WTC11 (cell line): ENCODE data around the gene AOX1. TPM values are rescaled to one million over a fixed set of nuclear protein-coding genes. Genes with fewer than 3 reads are reported as not detected.

ENCODE experiments used
- ATAC-seq: fragments of 200-7000 bp; cut with Tn5 transposase; 2 replicates; pipeline ENCODE4 v1.10.0; 2021; ENCODE audit warnings: mild to moderate bottlenecking, moderate library complexity
- CTCF ChIA-PET: fragments of 300-600 bp; sonication (Branson Sonifier 250); formaldehyde crosslinking; loops from one replicate; lab custom pipeline; 2021; ENCODE audit warnings: antibody characterized with exemption; lab: Charles Lee
- POLR2A ChIA-PET: fragments of 350-600 bp; sonication (Branson Sonifier 250); formaldehyde crosslinking; loops from one replicate; lab custom pipeline; 2021; ENCODE audit warnings: antibody characterized with exemption; lab: Charles Lee
- DNase-seq: peaks from one replicate; pipeline ENCODE4 v3.0.0; 2021; ENCODE audit warnings: low spot score
- H3K27ac Mint-ChIP-seq: 2 replicates; pipeline ENCODE4 v1.8.0; 2021; ENCODE audit warnings: mixed read lengths
- H3K27me3 Mint-ChIP-seq: 2 replicates; pipeline ENCODE4 v1.8.0; 2021; ENCODE audit warnings: low read depth, mild to moderate bottlenecking, moderate library complexity, mixed read lengths
- H3K36me3 Mint-ChIP-seq: 2 replicates; pipeline ENCODE4 v1.8.0; 2021; ENCODE audit warnings: mixed read lengths
- H3K4me1 Mint-ChIP-seq: 2 replicates; pipeline ENCODE4 v1.8.0; 2022; ENCODE audit warnings: mixed read lengths
- H3K4me3 Mint-ChIP-seq: 2 replicates; pipeline ENCODE4 v1.8.0; 2021; ENCODE audit warnings: mild to moderate bottlenecking, moderate library complexity, mixed read lengths
- H3K9me3 Mint-ChIP-seq: 2 replicates; pipeline ENCODE4 v1.8.0; 2021; ENCODE audit warnings: mixed read lengths
- ATF1 ChIP-seq: sonication (generic); formaldehyde crosslinking; IDR thresholded peaks from 2 replicates; pipeline ENCODE4 v1.8.1; 2023; ENCODE audit warnings: mild to moderate bottlenecking, moderate library complexity, missing genetic modification reagents
- ATF3 ChIP-seq: sonication (generic); formaldehyde crosslinking; conservative IDR thresholded peaks from 2 replicates; pipeline ENCODE4 v1.8.1; 2022; ENCODE audit warnings: mild to moderate bottlenecking, missing genetic modification reagents
- ESRRA ChIP-seq: sonication (generic); formaldehyde crosslinking; IDR thresholded peaks from 2 replicates; pipeline ENCODE4 v1.8.1; 2022; ENCODE audit warnings: mild to moderate bottlenecking, missing genetic modification reagents, borderline replicate concordance
- IRF2 ChIP-seq: sonication (generic); formaldehyde crosslinking; IDR thresholded peaks from 2 replicates; pipeline ENCODE4 v1.8.0; 2022; ENCODE audit warnings: low read depth, missing genetic modification reagents, borderline replicate concordance
- NFYB ChIP-seq: sonication (generic); formaldehyde crosslinking; conservative IDR thresholded peaks from 2 replicates; pipeline ENCODE4 v1.8.0; 2022; ENCODE audit warnings: low read depth, missing genetic modification reagents
- NR2C2 ChIP-seq: sonication (generic); formaldehyde crosslinking; IDR thresholded peaks from 2 replicates; pipeline ENCODE4 v1.8.0; 2022; ENCODE audit warnings: mild to moderate bottlenecking, missing genetic modification reagents
- PREB ChIP-seq: sonication (generic); formaldehyde crosslinking; IDR thresholded peaks from 2 replicates; pipeline ENCODE4 v1.8.1; 2022; ENCODE audit warnings: mild to moderate bottlenecking, missing genetic modification reagents, moderate library complexity, borderline replicate concordance
- SMAD3 ChIP-seq: sonication (generic); formaldehyde crosslinking; IDR thresholded peaks from 2 replicates; pipeline ENCODE4 v1.8.0; 2022; ENCODE audit warnings: missing genetic modification reagents, mild to moderate bottlenecking, borderline replicate concordance
- SMAD4 ChIP-seq: sonication (generic); formaldehyde crosslinking; IDR thresholded peaks from 2 replicates; pipeline ENCODE4 v1.8.0; 2022; ENCODE audit warnings: mild to moderate bottlenecking, missing genetic modification reagents
- ZNF396 ChIP-seq: fragments of 250-450 bp; sonication (Bioruptor Pico); IDR thresholded peaks from 2 replicates; pipeline ENCODE4 v1.8.0; 2021; ENCODE audit warnings: mild to moderate bottlenecking, moderate library complexity, borderline replicate concordance
- ZNF423 ChIP-seq: fragments of 250-450 bp; sonication (Bioruptor Pico); IDR thresholded peaks from 2 replicates; pipeline ENCODE4 v2.1.2; 2022; ENCODE audit warnings: mild to moderate bottlenecking, moderate library complexity
- total RNA-seq: library from RNA; stranded (reverse); gene quantifications from 3 replicates; pipeline ENCODE4 v1.2.3, GENCODE V29; 2021
- TF ChIP-seq, protein P1 (sequence below): sonication (generic); formaldehyde crosslinking; IDR thresholded peaks from 2 replicates; pipeline ENCODE4 v1.8.0; 2023; ENCODE audit warnings: missing genetic modification reagents
- TF ChIP-seq, protein P2 (sequence below): sonication (generic); formaldehyde crosslinking; IDR thresholded peaks from 2 replicates; pipeline ENCODE4 v1.8.0; 2023; ENCODE audit warnings: missing genetic modification reagents, mild to moderate bottlenecking, borderline replicate concordance
- TF ChIP-seq, protein P3 (sequence below): sonication (generic); formaldehyde crosslinking; IDR thresholded peaks from 2 replicates; pipeline ENCODE4 v1.8.0; 2022; ENCODE audit warnings: mild to moderate bottlenecking, missing genetic modification reagents
- TF ChIP-seq, protein P4 (sequence below): sonication (generic); formaldehyde crosslinking; IDR thresholded peaks from 2 replicates; pipeline ENCODE4 v1.8.1; 2023; ENCODE audit warnings: mild to moderate bottlenecking, missing genetic modification reagents
- TF ChIP-seq, protein P5 (sequence below): sonication (generic); formaldehyde crosslinking; IDR thresholded peaks from 2 replicates; pipeline ENCODE4 v1.8.1; 2022; ENCODE audit warnings: mild to moderate bottlenecking, moderate library complexity, missing genetic modification reagents
- TF ChIP-seq, protein P6 (sequence below): sonication (generic); formaldehyde crosslinking; IDR thresholded peaks from 2 replicates; pipeline ENCODE4 v1.8.0; 2022; ENCODE audit warnings: mild to moderate bottlenecking, missing genetic modification reagents
- TF ChIP-seq, protein P7 (sequence below): sonication (generic); formaldehyde crosslinking; IDR thresholded peaks from 2 replicates; pipeline ENCODE4 v1.8.0; 2022; ENCODE audit warnings: missing genetic modification reagents

AOX1 gene
- total RNA-seq, 1 experiment from 2014 or later, result 4.8 TPM

DNA sequence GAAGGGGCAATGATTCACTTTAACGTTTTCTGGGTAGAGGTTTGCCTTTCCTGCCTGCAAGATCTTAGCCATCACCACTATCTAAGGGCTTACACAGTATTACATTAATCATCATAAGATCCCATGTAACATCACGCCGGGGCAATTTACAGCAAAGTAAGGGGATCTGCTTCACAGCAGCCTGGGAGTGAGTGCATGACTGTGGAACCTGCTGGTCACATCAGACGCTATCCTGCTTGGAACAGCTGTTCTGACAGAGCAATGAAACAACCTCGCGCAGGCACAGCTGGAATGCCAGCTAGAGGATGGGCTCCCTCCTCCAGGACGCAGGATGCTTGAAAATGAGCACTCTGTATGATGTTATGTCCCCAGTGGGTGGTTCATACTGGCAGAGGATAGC lies 89.0 kb downstream of the AOX1 start:
- H3K27ac Mint-ChIP-seq, result no peak overlapping the region
- ATAC-seq, result no peak
- CTCF ChIA-PET, result no interaction called here
- no peak for DNase-seq
- no peaks in the 10 kb centered on the region for H3K36me3 Mint-ChIP-seq
- TF ChIP-seq ZNF396 (CRISPR knock-in tag), result no peak
- TF ChIP-seq, protein P1, sequence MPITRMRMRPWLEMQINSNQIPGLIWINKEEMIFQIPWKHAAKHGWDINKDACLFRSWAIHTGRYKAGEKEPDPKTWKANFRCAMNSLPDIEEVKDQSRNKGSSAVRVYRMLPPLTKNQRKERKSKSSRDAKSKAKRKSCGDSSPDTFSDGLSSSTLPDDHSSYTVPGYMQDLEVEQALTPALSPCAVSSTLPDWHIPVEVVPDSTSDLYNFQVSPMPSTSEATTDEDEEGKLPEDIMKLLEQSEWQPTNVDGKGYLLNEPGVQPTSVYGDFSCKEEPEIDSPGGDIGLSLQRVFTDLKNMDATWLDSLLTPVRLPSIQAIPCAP, result no peak
- no peak for TF ChIP-seq ZNF423 (CRISPR knock-in tag)
- TF ChIP-seq PREB (CRISPR knock-in tag), result no peak
- TF ChIP-seq, protein P2, sequence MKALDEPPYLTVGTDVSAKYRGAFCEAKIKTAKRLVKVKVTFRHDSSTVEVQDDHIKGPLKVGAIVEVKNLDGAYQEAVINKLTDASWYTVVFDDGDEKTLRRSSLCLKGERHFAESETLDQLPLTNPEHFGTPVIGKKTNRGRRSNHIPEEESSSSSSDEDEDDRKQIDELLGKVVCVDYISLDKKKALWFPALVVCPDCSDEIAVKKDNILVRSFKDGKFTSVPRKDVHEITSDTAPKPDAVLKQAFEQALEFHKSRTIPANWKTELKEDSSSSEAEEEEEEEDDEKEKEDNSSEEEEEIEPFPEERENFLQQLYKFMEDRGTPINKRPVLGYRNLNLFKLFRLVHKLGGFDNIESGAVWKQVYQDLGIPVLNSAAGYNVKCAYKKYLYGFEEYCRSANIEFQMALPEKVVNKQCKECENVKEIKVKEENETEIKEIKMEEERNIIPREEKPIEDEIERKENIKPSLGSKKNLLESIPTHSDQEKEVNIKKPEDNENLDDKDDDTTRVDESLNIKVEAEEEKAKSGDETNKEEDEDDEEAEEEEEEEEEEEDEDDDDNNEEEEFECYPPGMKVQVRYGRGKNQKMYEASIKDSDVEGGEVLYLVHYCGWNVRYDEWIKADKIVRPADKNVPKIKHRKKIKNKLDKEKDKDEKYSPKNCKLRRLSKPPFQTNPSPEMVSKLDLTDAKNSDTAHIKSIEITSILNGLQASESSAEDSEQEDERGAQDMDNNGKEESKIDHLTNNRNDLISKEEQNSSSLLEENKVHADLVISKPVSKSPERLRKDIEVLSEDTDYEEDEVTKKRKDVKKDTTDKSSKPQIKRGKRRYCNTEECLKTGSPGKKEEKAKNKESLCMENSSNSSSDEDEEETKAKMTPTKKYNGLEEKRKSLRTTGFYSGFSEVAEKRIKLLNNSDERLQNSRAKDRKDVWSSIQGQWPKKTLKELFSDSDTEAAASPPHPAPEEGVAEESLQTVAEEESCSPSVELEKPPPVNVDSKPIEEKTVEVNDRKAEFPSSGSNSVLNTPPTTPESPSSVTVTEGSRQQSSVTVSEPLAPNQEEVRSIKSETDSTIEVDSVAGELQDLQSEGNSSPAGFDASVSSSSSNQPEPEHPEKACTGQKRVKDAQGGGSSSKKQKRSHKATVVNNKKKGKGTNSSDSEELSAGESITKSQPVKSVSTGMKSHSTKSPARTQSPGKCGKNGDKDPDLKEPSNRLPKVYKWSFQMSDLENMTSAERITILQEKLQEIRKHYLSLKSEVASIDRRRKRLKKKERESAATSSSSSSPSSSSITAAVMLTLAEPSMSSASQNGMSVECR (CRISPR knock-in tag), result no peak
- no peak for TF ChIP-seq IRF2 (CRISPR knock-in tag)
- no peak for TF ChIP-seq NFYB (CRISPR knock-in tag)
- TF ChIP-seq, protein P3, sequence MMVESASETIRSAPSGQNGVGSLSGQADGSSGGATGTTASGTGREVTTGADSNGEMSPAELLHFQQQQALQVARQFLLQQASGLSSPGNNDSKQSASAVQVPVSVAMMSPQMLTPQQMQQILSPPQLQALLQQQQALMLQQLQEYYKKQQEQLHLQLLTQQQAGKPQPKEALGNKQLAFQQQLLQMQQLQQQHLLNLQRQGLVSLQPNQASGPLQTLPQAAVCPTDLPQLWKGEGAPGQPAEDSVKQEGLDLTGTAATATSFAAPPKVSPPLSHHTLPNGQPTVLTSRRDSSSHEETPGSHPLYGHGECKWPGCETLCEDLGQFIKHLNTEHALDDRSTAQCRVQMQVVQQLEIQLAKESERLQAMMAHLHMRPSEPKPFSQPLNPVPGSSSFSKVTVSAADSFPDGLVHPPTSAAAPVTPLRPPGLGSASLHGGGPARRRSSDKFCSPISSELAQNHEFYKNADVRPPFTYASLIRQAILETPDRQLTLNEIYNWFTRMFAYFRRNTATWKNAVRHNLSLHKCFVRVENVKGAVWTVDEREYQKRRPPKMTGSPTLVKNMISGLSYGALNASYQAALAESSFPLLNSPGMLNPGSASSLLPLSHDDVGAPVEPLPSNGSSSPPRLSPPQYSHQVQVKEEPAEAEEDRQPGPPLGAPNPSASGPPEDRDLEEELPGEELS (CRISPR knock-in tag), result no peak
- no peak for TF ChIP-seq SMAD3 (CRISPR knock-in tag)
- TF ChIP-seq, protein P4, sequence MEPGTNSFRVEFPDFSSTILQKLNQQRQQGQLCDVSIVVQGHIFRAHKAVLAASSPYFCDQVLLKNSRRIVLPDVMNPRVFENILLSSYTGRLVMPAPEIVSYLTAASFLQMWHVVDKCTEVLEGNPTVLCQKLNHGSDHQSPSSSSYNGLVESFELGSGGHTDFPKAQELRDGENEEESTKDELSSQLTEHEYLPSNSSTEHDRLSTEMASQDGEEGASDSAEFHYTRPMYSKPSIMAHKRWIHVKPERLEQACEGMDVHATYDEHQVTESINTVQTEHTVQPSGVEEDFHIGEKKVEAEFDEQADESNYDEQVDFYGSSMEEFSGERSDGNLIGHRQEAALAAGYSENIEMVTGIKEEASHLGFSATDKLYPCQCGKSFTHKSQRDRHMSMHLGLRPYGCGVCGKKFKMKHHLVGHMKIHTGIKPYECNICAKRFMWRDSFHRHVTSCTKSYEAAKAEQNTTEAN (CRISPR knock-in tag), result no peak
- no peak overlapping the region for H3K4me3 Mint-ChIP-seq
- no peaks in the 10 kb centered on the region for H3K27me3 Mint-ChIP-seq
- POLR2A ChIA-PET, result no interaction called here
- no peaks in the 10 kb centered on the region for H3K9me3 Mint-ChIP-seq
- no peaks in the 10 kb centered on the region for H3K4me1 Mint-ChIP-seq

GRCh38 chr2:200677171-200677570 lies 91.4 kb downstream of the AOX1 start:
- Mint-ChIP-seq H3K27ac (no peak overlapping the region), H3K9me3 (no peaks in the 10 kb centered on the region), H3K36me3 (no peaks in the 10 kb centered on the region), H3K27me3 (no peaks in the 10 kb centered on the region), H3K4me1 (no peaks in the 10 kb centered on the region), H3K4me3 (no peak overlapping the region)
- DNase-seq (no peak), ATAC-seq (no peak)
- TF ChIP-seq ATF3 (CRISPR knock-in tag), result no peak
- TF ChIP-seq, protein P5, sequence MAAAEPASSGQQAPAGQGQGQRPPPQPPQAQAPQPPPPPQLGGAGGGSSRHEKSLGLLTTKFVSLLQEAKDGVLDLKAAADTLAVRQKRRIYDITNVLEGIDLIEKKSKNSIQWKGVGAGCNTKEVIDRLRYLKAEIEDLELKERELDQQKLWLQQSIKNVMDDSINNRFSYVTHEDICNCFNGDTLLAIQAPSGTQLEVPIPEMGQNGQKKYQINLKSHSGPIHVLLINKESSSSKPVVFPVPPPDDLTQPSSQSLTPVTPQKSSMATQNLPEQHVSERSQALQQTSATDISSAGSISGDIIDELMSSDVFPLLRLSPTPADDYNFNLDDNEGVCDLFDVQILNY (CRISPR knock-in tag), result no peak
- TF ChIP-seq SMAD4 (CRISPR knock-in tag), result no peak
- no peak for TF ChIP-seq ATF1
- TF ChIP-seq, protein P6, sequence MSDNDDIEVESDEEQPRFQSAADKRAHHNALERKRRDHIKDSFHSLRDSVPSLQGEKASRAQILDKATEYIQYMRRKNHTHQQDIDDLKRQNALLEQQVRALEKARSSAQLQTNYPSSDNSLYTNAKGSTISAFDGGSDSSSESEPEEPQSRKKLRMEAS, result no peak
- TF ChIP-seq ESRRA (CRISPR knock-in tag), result no peak
- TF ChIP-seq, protein P7, sequence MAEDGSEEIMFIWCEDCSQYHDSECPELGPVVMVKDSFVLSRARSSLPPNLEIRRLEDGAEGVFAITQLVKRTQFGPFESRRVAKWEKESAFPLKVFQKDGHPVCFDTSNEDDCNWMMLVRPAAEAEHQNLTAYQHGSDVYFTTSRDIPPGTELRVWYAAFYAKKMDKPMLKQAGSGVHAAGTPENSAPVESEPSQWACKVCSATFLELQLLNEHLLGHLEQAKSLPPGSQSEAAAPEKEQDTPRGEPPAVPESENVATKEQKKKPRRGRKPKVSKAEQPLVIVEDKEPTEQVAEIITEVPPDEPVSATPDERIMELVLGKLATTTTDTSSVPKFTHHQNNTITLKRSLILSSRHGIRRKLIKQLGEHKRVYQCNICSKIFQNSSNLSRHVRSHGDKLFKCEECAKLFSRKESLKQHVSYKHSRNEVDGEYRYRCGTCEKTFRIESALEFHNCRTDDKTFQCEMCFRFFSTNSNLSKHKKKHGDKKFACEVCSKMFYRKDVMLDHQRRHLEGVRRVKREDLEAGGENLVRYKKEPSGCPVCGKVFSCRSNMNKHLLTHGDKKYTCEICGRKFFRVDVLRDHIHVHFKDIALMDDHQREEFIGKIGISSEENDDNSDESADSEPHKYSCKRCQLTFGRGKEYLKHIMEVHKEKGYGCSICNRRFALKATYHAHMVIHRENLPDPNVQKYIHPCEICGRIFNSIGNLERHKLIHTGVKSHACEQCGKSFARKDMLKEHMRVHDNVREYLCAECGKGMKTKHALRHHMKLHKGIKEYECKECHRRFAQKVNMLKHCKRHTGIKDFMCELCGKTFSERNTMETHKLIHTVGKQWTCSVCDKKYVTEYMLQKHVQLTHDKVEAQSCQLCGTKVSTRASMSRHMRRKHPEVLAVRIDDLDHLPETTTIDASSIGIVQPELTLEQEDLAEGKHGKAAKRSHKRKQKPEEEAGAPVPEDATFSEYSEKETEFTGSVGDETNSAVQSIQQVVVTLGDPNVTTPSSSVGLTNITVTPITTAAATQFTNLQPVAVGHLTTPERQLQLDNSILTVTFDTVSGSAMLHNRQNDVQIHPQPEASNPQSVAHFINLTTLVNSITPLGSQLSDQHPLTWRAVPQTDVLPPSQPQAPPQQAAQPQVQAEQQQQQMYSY (CRISPR knock-in tag), result no peak
- TF ChIP-seq NR2C2 (CRISPR knock-in tag), result no peak
- CTCF ChIA-PET, result no interaction called here
- POLR2A ChIA-PET, result no interaction called here
